Common myeloid progenitor, CD34-positive (primary cell): Measurements from ENCODE around the gene ZNHIT1.

ENCODE experiments used
- CTCF ChIA-PET: fragments of 350-600 bp; sonication (Branson Sonifier 250); formaldehyde crosslinking; loops from one replicate; lab custom pipeline; 2021; ENCODE audit warnings: antibody characterized with exemption; lab: Charles Lee
- POLR2A ChIA-PET: fragments of 350-600 bp; sonication (Branson Sonifier 250); formaldehyde crosslinking; loops from one replicate; lab custom pipeline; 2021; ENCODE audit warnings: antibody characterized with exemption; lab: Charles Lee
- DNase-seq, 3 donors: peaks; one replicate each; pipeline versions ENCODE4 v3.0.0 to v3.0.0-alpha.2; 2013
- H3K27ac ChIP-seq, 2 experiments: 1 replicate in 1 of 2; 2 replicates in 1 of 2; pipeline ENCODE4 v1.7.0; 2013; ENCODE audit warnings: inconsistent platforms in 2 of 2, low read length in 2 of 2, mild to moderate bottlenecking in 2 of 2, low read depth in 1 of 2, moderate library complexity in 1 of 2; ENCODE audit not compliant: severe bottlenecking in 2 of 2, insufficient read depth in 1 of 2, poor library complexity in 1 of 2
- H3K27me3 ChIP-seq, 5 experiments: replicated peaks in 2 of 5; 1 replicate in 3 of 5; 2 replicates in 2 of 5; pipeline versions ENCODE4 v1.6.1 to v1.7.0; 2013; ENCODE audit warnings: low read length in 4 of 5, mild to moderate bottlenecking in 2 of 5, moderate library complexity in 2 of 5, inconsistent platforms in 1 of 5; ENCODE audit not compliant: insufficient read depth in 5 of 5, control insufficient read depth in 4 of 5
- H3K36me3 ChIP-seq, 4 experiments: 1 replicate in 2 of 4; 2 replicates in 2 of 4; pipeline versions ENCODE4 v1.6.1 to v1.7.0; 2013; ENCODE audit warnings: low read length in 3 of 4, control low read depth in 1 of 4, mild to moderate bottlenecking in 1 of 4; ENCODE audit not compliant: control insufficient read depth in 4 of 4, insufficient read depth in 4 of 4
- H3K4me1 ChIP-seq, 4 experiments: 1 replicate in 3 of 4; 2 replicates in 1 of 4; pipeline versions ENCODE4 v1.6.1 to v1.7.1; 2013; ENCODE audit warnings: low read length in 3 of 4, mild to moderate bottlenecking in 3 of 4, control low read depth in 1 of 4, inconsistent platforms in 1 of 4, moderate library complexity in 1 of 4; ENCODE audit not compliant: control insufficient read depth in 4 of 4, insufficient read depth in 4 of 4; ENCODE audit errors: control extremely low read depth in 1 of 4
- H3K4me3 ChIP-seq, 7 experiments: 1 replicate in 4 of 7; 2 replicates in 3 of 7; pipeline versions ENCODE4 v1.5.1 to v1.7.0; 2013; ENCODE audit warnings: mild to moderate bottlenecking in 7 of 7, low read length in 6 of 7, moderate library complexity in 6 of 7, inconsistent platforms in 2 of 7, low read depth in 2 of 7, control low read depth in 1 of 7; ENCODE audit not compliant: insufficient read depth in 4 of 7, control insufficient read depth in 1 of 7; ENCODE audit errors: extremely low read depth in 1 of 7
- H3K9me3 ChIP-seq, 5 experiments: 1 replicate in 4 of 5; 2 replicates in 1 of 5; pipeline versions ENCODE4 v1.6.1 to v1.7.1; 2013; ENCODE audit warnings: low read length in 4 of 5, mild to moderate bottlenecking in 2 of 5, inconsistent platforms in 1 of 5, low read depth in 1 of 5, moderate library complexity in 1 of 5; ENCODE audit not compliant: control insufficient read depth in 4 of 5, insufficient read depth in 2 of 5; ENCODE audit errors: control extremely low read depth in 1 of 5
- WGBS: methylation state at CpG from one replicate; pipeline ENCODE4 v1.1.5; 2013; ENCODE audit not compliant: insufficient coverage; 5-methylcytosine and 5-hydroxymethylcytosine counted together

Gene ZNHIT1

DNA sequence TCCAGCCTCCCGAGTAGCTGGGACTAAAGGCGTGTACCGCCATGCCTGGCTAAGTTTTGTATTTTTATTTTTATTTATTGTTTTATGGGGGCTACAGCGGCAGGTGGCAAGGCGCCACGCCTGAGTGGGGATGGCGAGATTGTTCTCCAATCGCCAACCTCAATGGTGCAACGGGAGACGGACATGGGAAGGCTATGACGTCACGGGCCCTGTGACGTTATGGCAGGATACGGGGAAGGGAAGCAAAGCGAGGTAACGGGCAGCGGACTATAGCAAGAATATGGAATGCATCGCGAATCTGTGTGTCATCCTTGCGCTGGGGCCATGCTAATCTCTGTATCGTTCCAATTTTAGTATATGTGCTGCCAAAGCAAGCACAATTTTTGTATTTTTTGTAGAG lies 51.7 kb downstream of the ZNHIT1 start:
- no peak overlapping the region for H3K27ac ChIP-seq
- H3K4me1 ChIP-seq, result peaks cover 0 to 11% (median 4%) of the 10 kb centered on the region in 4 experiments
- CTCF ChIA-PET, result interaction anchor here (1.6 kb wide), 1 partner anchor 13 kb away, joined by 5 read pairs; no protein-coding TSS in a partner anchor
- H3K36me3 ChIP-seq, result no peaks in the 10 kb centered on the region
- no peak overlapping the region for H3K4me3 ChIP-seq
- no peak for DNase-seq
- WGBS, result 99% methylated on average over 18 of the region's 21 CpGs
- POLR2A ChIA-PET, result no interaction called here
- H3K9me3 ChIP-seq, result no peaks in the 10 kb centered on the region
- H3K27me3 ChIP-seq, result no peaks in the 10 kb centered on the region

DNA sequence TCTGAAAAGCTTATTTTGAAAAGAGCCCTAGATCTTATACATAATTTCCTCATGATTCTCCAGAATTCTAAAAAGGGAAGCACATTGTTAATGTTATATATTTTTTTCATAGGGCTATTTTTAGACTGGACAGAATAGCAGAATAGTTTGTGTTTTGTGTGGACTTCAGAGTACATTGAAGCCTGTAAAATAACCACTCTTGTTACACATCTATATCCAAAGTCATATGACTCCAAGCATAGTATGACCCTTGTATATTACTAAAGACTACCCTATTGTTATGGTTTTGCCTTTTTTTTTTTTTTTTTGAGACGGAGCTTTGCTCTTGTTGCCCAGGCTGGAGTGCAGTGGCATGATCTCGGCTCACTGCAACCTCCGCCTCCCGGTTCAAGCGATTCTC lies 53.1 kb downstream of the ZNHIT1 start:
- ChIA-PET CTCF (interaction anchor here (0.6 kb wide), 1 partner anchor 86 kb away, joined by 3 read pairs; no protein-coding TSS in a partner anchor), POLR2A (no interaction called here)
- Histone ChIP-seq H3K36me3 (no peaks in the 10 kb centered on the region), H3K4me1 (peaks cover 0 to 7% (median 2%) of the 10 kb centered on the region in 4 experiments), H3K27ac (no peak overlapping the region), H3K4me3 (no peak overlapping the region), H3K27me3 (no peaks in the 10 kb centered on the region), H3K9me3 (no peaks in the 10 kb centered on the region)
- 71% methylated on average over 5 of the region's 5 CpGs for WGBS
- DNase-seq, result peak in 1 of 3 donors; percentile 14

- POLR2A ChIA-PET, result no interaction called here
- DNase-seq, result no peak
- no peaks in the 10 kb centered on the region for H3K9me3 ChIP-seq
- WGBS, result 100% methylated on average over 2 of the region's 4 CpGs
- H3K36me3 ChIP-seq, result no peaks in the 10 kb centered on the region
- no peak overlapping the region for H3K4me3 ChIP-seq
- H3K4me1 ChIP-seq, result peaks cover 0 to 4% (median 1%) of the 10 kb centered on the region in 4 experiments
- H3K27me3 ChIP-seq, result peaks cover 0 to 3% (median 0%) of the 10 kb centered on the region in 5 experiments
- CTCF ChIA-PET, result interaction anchor here (1.3 kb wide), 1 partner anchor 9 kb away, joined by 7 read pairs; no protein-coding TSS in a partner anchor
- H3K27ac ChIP-seq, result no peak overlapping the region
These were observed 55.2 kb downstream of the ZNHIT1 start for GRCh38 chr7:101273206-101273605.
